DMS153 (cell line): ENCODE results near the gene ZBTB47.

ENCODE experiments used
- DNase-seq: peaks from one replicate; lab custom pipeline; 2025; lab: John Stamatoyannopoulos, UW

The ZBTB47 gene

GRCh38 chr3:42652611-42653302 lies 740 bp upstream of the ZBTB47 start:
- no peak for DNase-seq

GRCh38 chr3:42653303-42653559 lies 266 bp upstream of the ZBTB47 start:
- DNase-seq = no peak

GRCh38 chr3:42654331-42655201 lies 1.1 kb downstream of the ZBTB47 start:
- DNase-seq = no peak

GRCh38 chr3:42655331-42655888 lies 1.9 kb downstream of the ZBTB47 start:
- no peak for DNase-seq

GRCh38 chr3:42655980-42656679 lies 2.6 kb downstream of the ZBTB47 start:
- no peak for DNase-seq

GRCh38 chr3:42656680-42657610 lies 3.4 kb downstream of the ZBTB47 start:
- no peak for DNase-seq

GRCh38 chr3:42657675-42658074 lies 4.2 kb downstream of the ZBTB47 start:
- no peak for DNase-seq

- no peak for DNase-seq
Observed at GRCh38 chr3:42658091-42658770, 4.7 kb downstream of the ZBTB47 start.

- DNase-seq = no peak
Observed at GRCh38 chr3:42658771-42659390, 5.4 kb downstream of the ZBTB47 start.

- no peak for DNase-seq
Observed at GRCh38 chr3:42659451-42660130, 6.1 kb downstream of the ZBTB47 start.

GRCh38 chr3:42660131-42660715 lies 6.7 kb downstream of the ZBTB47 start:
- no peak for DNase-seq

- DNase-seq = no peak
Observed at GRCh38 chr3:42660898-42661297, 7.4 kb downstream of the ZBTB47 start.

GRCh38 chr3:42661593-42662022 lies 8.1 kb downstream of the ZBTB47 start:
- DNase-seq = no peak

GRCh38 chr3:42662037-42662812 lies 8.7 kb downstream of the ZBTB47 start:
- DNase-seq = no peak

GRCh38 chr3:42662813-42663535 lies 9.5 kb downstream of the ZBTB47 start:
- DNase-seq = no peak

GRCh38 chr3:42663581-42664437 lies 10.3 kb downstream of the ZBTB47 start:
- DNase-seq = no peak

GRCh38 chr3:42664438-42664803 lies 10.9 kb downstream of the ZBTB47 start:
- DNase-seq = no peak
